NB4 (cell line): ENCODE results near the gene RAB19.

Source experiments
- MAX ChIP-seq: IDR thresholded peaks from 2 replicates; pipeline ENCODE4 v1.6.1; 2011; ENCODE audit warnings: low read depth, low read length
- MYC ChIP-seq: IDR thresholded peaks from 2 replicates; pipeline ENCODE4 v1.6.1; 2011; ENCODE audit warnings: low read depth, low read length
- POLR2A ChIP-seq: IDR thresholded peaks from 2 replicates; pipeline ENCODE4 v1.6.1; 2011; ENCODE audit warnings: mild to moderate bottlenecking; ENCODE audit not compliant: insufficient read length; ENCODE audit errors: extremely low read depth
- TF ChIP-seq, protein P1 (sequence below): IDR thresholded peaks from one replicate; pipeline ENCODE4 v1.5.1; 2012; ENCODE audit warnings: low read depth, low read length

- TF ChIP-seq POLR2A (no peak), MAX (no peak), MYC (no peak)
- TF ChIP-seq, protein P1, sequence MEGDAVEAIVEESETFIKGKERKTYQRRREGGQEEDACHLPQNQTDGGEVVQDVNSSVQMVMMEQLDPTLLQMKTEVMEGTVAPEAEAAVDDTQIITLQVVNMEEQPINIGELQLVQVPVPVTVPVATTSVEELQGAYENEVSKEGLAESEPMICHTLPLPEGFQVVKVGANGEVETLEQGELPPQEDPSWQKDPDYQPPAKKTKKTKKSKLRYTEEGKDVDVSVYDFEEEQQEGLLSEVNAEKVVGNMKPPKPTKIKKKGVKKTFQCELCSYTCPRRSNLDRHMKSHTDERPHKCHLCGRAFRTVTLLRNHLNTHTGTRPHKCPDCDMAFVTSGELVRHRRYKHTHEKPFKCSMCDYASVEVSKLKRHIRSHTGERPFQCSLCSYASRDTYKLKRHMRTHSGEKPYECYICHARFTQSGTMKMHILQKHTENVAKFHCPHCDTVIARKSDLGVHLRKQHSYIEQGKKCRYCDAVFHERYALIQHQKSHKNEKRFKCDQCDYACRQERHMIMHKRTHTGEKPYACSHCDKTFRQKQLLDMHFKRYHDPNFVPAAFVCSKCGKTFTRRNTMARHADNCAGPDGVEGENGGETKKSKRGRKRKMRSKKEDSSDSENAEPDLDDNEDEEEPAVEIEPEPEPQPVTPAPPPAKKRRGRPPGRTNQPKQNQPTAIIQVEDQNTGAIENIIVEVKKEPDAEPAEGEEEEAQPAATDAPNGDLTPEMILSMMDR = no peak
Observed at GRCh38 chr7:140451716-140452115, 47.9 kb downstream of the RAB19 start.
